IPS-18c (cell line): ENCODE results near the gene VRK1.

Source experiments
- H3K4me3 ChIP-seq: 2 replicates; pipeline ENCODE4 v1.7.0; 2013; ENCODE audit warnings: low read depth, mild to moderate bottlenecking, low read length, moderate library complexity; ENCODE audit not compliant: insufficient read depth
- H3K9me3 ChIP-seq: one replicate; pipeline ENCODE4 v1.6.1; 2013; ENCODE audit warnings: mild to moderate bottlenecking, low read length, moderate library complexity; ENCODE audit not compliant: control insufficient read depth, insufficient read depth

VRK1 gene

DNA sequence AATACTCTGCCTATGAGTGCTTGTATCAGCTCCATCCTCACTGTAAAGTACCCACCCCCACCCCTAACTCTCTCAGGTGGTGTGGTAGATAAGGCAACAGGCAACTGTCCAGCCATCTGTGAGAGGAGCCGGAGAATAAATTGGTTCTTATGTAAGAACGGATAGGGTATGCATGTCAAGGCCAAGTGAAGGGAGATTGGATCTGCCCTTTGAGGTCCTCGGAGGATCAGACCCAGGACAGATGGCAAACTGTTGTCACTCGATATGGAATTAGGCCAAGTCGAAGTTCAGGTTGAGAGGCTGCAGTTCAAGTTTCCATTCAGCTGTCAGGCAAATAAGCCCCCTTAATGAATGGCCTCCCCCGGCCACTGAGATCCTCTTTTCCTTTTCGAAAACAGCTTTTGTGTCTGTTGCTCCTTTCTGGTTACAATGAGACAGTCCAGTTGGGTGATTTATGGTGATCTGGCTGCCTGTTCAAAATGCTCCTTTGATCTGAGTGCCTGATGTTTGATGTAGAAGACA, 120.3 kb downstream of the VRK1 start:
- Histone ChIP-seq H3K4me3 (no peak overlapping the region), H3K9me3 (no peaks in the 10 kb centered on the region)

DNA sequence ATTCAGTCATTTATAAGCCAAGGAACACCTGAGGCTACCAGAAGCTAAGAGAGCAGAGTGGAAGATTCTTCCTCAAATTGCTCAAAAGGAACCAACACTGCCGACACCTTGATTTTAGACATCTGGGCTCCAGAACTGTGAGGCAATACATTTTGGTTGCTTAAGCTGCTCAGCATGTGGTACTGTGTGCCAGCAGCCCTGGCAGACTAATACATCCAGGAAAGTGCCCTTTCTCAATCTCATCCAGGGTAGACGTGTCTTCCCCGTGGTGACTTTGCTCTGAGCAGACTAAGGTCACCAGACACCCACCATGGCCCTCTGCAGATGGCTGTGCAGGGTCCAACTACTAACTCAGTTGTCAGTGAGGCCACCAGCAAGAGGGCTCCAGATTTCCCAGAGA, 122.8 kb downstream of the VRK1 start:
- Histone ChIP-seq H3K4me3 (no peak overlapping the region), H3K9me3 (no peaks in the 10 kb centered on the region)

DNA sequence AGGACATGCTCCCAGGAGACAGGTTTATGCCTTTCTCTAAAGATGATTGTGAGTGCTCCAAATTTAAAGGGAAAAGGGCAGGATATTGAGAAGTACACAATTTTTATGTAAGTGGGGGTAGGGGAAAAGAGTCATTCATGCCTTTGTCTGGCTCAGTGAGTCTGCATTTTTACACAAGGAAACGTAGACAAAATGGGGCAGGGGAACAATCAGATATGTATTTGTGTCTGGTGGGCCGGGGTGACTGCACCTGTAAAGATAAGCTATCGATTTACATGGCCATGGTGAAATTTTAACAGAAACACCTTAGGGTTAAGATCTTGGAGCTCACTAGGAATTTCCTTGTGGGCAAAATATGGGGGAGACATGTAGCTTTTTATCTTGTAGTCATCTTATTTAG, 123.6 kb downstream of the VRK1 start:
- no peak overlapping the region for H3K4me3 ChIP-seq

DNA sequence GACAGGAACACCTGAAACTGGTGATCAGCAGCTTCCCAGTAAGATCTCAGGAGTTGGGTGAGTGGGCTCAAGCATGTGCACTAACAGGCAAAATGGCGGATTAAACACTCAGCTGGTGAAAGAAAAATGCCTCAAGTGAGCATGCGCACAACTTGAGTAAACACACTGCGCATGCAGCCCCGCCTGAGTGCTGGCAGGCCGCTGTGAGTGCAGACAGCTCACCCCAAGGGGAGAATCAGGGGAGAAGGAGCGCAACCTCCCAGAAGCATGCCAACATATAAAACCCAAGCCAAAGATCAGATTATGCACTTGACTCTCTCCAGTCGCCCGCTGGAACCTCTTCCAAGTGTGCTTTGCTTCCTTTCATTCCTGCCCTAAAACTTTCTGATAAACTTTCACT, 125.8 kb downstream of the VRK1 start:
- Histone ChIP-seq H3K9me3 (no peaks in the 10 kb centered on the region), H3K4me3 (no peak overlapping the region)

More for the DNA sequence above, 123.6 kb downstream of the VRK1 start:
- H3K9me3 ChIP-seq = no peaks in the 10 kb centered on the region

DNA sequence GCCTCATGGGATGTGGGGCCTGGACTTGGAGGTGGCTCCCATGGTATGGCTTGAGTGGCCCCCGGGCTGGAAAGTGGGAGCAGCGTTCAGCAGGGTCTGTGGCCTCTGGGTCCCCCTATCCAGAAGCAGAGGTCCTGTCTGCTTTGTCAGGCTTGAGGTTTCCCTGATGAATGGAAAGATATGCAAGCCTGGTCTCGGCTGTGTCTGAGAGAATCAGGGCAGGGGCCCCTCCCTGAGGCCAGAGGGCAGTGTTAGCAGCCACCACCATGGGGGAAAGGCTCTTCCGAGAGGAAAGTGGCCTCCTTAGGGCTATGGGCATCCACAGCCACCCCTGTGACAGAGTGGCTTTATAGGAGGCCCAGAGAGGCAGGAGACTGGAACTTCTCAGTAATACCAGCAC, 128.2 kb downstream of the VRK1 start:
- no peak overlapping the region for H3K4me3 ChIP-seq
- no peaks in the 10 kb centered on the region for H3K9me3 ChIP-seq

DNA sequence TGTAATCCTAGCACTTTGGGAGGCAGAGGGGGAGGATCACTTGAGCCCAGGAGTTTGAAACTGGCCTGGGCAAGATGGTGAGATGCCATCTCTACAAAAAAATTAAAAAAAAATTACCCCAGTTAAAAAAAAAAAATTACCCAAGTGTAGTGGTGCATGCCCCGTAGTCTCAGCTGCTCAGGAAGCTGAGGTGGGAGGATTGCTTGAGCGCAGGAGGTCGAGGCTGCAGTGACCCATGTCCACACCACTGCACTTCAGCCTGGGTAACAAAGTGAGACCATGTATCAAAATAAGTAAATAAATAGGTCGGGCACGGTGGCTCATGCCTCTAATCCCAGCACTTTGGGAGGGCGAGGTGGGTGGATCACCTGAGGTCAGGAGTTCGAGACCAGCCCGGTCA, 128.8 kb downstream of the VRK1 start:
- Histone ChIP-seq H3K9me3 (no peaks in the 10 kb centered on the region), H3K4me3 (no peak overlapping the region)

DNA sequence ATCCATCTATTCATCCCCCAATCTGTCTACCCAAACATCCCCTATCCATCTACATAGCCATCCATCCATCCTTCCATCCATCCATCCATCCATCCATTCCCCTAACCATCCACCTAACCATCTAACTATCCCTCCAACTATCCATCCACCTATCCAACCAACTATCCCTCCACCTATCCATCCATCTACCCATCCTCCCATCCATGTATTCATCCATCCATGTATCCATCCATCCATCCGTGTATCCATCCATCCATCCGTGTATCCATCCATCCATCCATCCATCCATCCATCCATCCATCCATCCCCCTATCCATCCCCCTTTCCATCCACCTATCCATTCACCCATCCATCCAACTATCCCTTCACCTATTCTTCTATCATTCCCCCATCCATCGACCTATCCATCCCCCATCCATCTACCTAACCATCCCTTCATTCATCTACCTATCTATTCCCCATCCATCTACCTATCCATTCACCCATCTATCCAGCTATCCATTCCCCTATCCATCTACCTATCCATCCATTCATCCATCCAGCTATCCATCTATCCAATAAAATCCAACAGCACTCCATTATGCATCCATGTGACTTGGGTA, 131.7 kb downstream of the VRK1 start:
- no peaks in the 10 kb centered on the region for H3K9me3 ChIP-seq

DNA sequence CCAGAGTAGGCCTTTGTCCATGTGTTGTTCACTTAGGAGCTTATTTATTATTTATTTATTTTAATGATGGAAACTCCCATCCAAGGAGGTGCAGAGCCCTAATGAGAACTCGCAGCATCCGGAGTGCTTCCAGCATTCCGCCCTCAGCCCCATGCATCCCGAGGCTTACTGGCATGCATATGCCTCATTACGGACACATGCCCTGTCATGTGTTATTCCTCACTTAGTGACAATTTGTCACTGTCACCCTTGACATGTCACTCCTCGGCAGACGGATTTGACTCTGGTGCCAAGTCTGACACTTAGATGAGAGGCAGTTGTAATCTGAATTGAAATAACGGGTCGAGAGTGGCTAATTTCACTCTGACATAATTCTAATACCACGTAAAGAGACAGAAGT, 132.8 kb downstream of the VRK1 start:
- H3K4me3 ChIP-seq = no peak overlapping the region
- no peaks in the 10 kb centered on the region for H3K9me3 ChIP-seq

More for the DNA sequence above, 131.7 kb downstream of the VRK1 start:
- no peak overlapping the region for H3K4me3 ChIP-seq

DNA sequence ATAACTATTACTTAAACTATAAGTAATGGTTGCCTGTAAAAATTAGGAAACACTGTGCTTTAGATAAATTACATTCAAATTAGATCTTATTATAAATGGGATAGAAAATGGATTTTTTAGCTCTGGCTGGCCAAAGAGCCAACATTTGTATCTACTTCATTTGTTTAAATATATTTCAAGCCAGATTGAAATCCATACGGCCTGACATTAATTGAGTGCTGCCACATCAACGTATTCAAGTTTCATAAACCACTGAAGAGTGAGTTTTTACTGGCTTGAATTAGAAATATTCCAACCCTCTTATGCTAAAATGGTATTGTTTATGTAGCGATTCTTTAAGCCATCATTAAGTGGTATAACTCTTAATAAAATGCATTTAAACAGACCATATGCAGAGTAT, 133.3 kb downstream of the VRK1 start:
- Histone ChIP-seq H3K4me3 (no peak overlapping the region), H3K9me3 (no peaks in the 10 kb centered on the region)
